ENCODE data around the gene SFRP2. TPM values are rescaled to one million over a fixed set of nuclear protein-coding genes. Genes with fewer than 3 reads are reported as not detected.

The SFRP2 gene
- 0.93 TPM in 1 of 2 replicates, not detected in the other for polyA plus RNA-seq

GRCh38 chr4:153788413-153789276, at the start of gene SFRP2:
Gene SFRP2 (minus strand): TSS chr4:153789083. CDS start chr4:153788835, 248 bp downstream.

GRCh38 chr4:153759407-153760316, 29.2 kb downstream of the SFRP2 start, which contains the start of gene RNF175:
Gene RNF175 (minus strand): TSS chr4:153760024. CDS start chr4:153759862, 162 bp downstream.

Other genes starting within 250 kb of the SFRP2 start
- gene TLR2, start 104.8 kb downstream of the SFRP2 start, polyA plus RNA-seq: not detected in 2 replicates
- gene RNF175, start 29.1 kb downstream of the SFRP2 start, polyA plus RNA-seq: 39.2 and 42.2 TPM in 2 replicates